IMR-90 (cell line): ENCODE data around the gene KIAA0513. TPM values are rescaled to one million over a fixed set of nuclear protein-coding genes. Genes with fewer than 3 reads are reported as not detected.

Experiments
- ATAC-seq: fragments of 200-7000 bp; cut with Tn5 transposase; 2 replicates; pipeline ENCODE4 v1.9.1; 2020; ENCODE audit warnings: low read depth, mild to moderate bottlenecking, moderate library complexity
- BruUV-seq: library from RNA; stranded (reverse); fragments of 400-500 nt; replicated peaks from 2 replicates; lab custom pipeline; 2021; lab: Mats Ljungman, UMichigan
- CTCF ChIA-PET: fragments of 300-600 bp; formaldehyde crosslinking; extraction: SDS; loops from one replicate; lab custom pipeline; 2021; ENCODE audit warnings: antibody characterized with exemption; lab: Yijun Ruan, JAX
- POLR2A ChIA-PET: fragments of 300-600 bp; sonication (Branson Sonifier 250); formaldehyde crosslinking; loops from one replicate; lab custom pipeline; 2022; ENCODE audit warnings: antibody characterized with exemption; ENCODE audit not compliant: unreplicated experiment; lab: Charles Lee
- DNase-seq: peaks from one replicate; pipeline ENCODE4 v3.0.0; 2013
- H2AFZ ChIP-seq: replicated peaks from 2 replicates; pipeline ENCODE3; 2013; ENCODE audit warnings: low read length, mild to moderate bottlenecking; ENCODE audit not compliant: poor library complexity
- H2AK5ac ChIP-seq: 2 replicates; pipeline ENCODE4 v1.6.1; 2013; ENCODE audit warnings: low read depth, low read length, inconsistent platforms
- H2AK9ac ChIP-seq: replicated peaks from 2 replicates; pipeline ENCODE3; 2013; ENCODE audit warnings: mild to moderate bottlenecking, low read depth, low read length, moderate library complexity; ENCODE audit not compliant: poor library complexity
- H2BK120ac ChIP-seq: 2 replicates; pipeline ENCODE4 v1.6.1; 2013; ENCODE audit warnings: low read depth, low read length, inconsistent platforms
- H2BK15ac ChIP-seq: 3 replicates; pipeline ENCODE4 v1.6.1; 2013; ENCODE audit warnings: low read depth, low read length, inconsistent platforms
- H2BK20ac ChIP-seq: 2 replicates; pipeline ENCODE4 v1.6.1; 2013; ENCODE audit warnings: low read depth, mild to moderate bottlenecking, inconsistent platforms, low read length, moderate library complexity
- H2BK5ac ChIP-seq: 2 replicates; pipeline ENCODE4 v1.6.1; 2013; ENCODE audit warnings: mild to moderate bottlenecking, low read depth, low read length, inconsistent platforms; ENCODE audit not compliant: poor library complexity, severe bottlenecking
- H3K14ac ChIP-seq: replicated peaks from 2 replicates; pipeline ENCODE4 v1.6.1; 2013; ENCODE audit warnings: low read depth, low read length, inconsistent platforms
- H3K18ac ChIP-seq: 2 replicates; pipeline ENCODE4 v1.6.1; 2013; ENCODE audit warnings: low read depth, low read length, control low read depth
- H3K23ac ChIP-seq: 2 replicates; pipeline ENCODE4 v1.6.1; 2013; ENCODE audit warnings: low read depth, low read length, inconsistent platforms
- H3K27ac ChIP-seq: 2 replicates; pipeline ENCODE4 v1.5.1; 2013; ENCODE audit warnings: mild to moderate bottlenecking, control low read depth, low read length; ENCODE audit not compliant: insufficient read depth
- H3K27me3 ChIP-seq: 2 replicates; pipeline ENCODE4 v1.6.1; 2013; ENCODE audit warnings: low read length; ENCODE audit not compliant: control insufficient read depth, insufficient read depth
- H3K36me3 ChIP-seq: 2 replicates; pipeline ENCODE4 v1.6.1; 2013; ENCODE audit warnings: low read length, mixed read lengths; ENCODE audit not compliant: control insufficient read depth, insufficient read depth
- H3K4ac ChIP-seq: 2 replicates; pipeline ENCODE4 v1.6.1; 2013; ENCODE audit warnings: low read depth, low read length, inconsistent platforms
- H3K4me1 ChIP-seq: 2 replicates; pipeline ENCODE4 v1.6.1; 2013; ENCODE audit warnings: low read length, mixed read lengths; ENCODE audit not compliant: control insufficient read depth, insufficient read depth
- H3K4me2 ChIP-seq: 2 replicates; pipeline ENCODE4 v1.6.1; 2013; ENCODE audit warnings: low read depth, mild to moderate bottlenecking, control low read depth, low read length, moderate library complexity
- H3K4me3 ChIP-seq: 2 replicates; pipeline ENCODE4 v1.5.1; 2013; ENCODE audit warnings: low read depth, mild to moderate bottlenecking, control low read depth, low read length, moderate library complexity; ENCODE audit not compliant: insufficient read depth
- H3K56ac ChIP-seq: 2 replicates; pipeline ENCODE4 v1.6.1; 2013; ENCODE audit warnings: low read length, inconsistent platforms; ENCODE audit not compliant: insufficient read depth; ENCODE audit errors: extremely low read depth
- H3K79me1 ChIP-seq, 2 experiments: 2 replicates each; pipeline ENCODE4 v1.6.1; 2013; ENCODE audit warnings: low read length in 2 of 2, inconsistent platforms in 1 of 2, low read depth in 1 of 2
- H3K9ac ChIP-seq: 2 replicates; pipeline ENCODE4 v1.6.1; 2013; ENCODE audit warnings: low read depth, low read length, control low read depth
- H3K9me1 ChIP-seq: 2 replicates; pipeline ENCODE4 v1.6.1; 2013; ENCODE audit warnings: low read length, inconsistent platforms; ENCODE audit not compliant: insufficient read depth
- H3K9me3 ChIP-seq: 2 replicates; pipeline ENCODE4 v1.6.1; 2013; ENCODE audit warnings: low read length; ENCODE audit not compliant: control insufficient read depth, insufficient read depth
- H4K20me1 ChIP-seq: 2 replicates; pipeline ENCODE4 v1.6.1; 2013; ENCODE audit warnings: low read length, inconsistent platforms; ENCODE audit not compliant: insufficient read depth
- H4K5ac ChIP-seq: 2 replicates; pipeline ENCODE4 v1.6.1; 2013; ENCODE audit warnings: mild to moderate bottlenecking, low read depth, low read length, control low read depth
- H4K8ac ChIP-seq, 2 experiments: 2 replicates each; pipeline ENCODE4 v1.6.1; 2013; ENCODE audit warnings: low read depth in 2 of 2, low read length in 2 of 2, control low read depth in 1 of 2, inconsistent platforms in 1 of 2
- H4K91ac ChIP-seq: 2 replicates; pipeline ENCODE4 v1.6.1; 2013; ENCODE audit warnings: low read depth, low read length, inconsistent platforms; ENCODE audit not compliant: insufficient read depth
- BHLHE40 ChIP-seq: fragments of 150-350 bp; IDR thresholded peaks from 2 replicates; pipeline ENCODE4 v1.6.1; 2016; ENCODE audit warnings: mild to moderate bottlenecking, low read depth, low read length
- CEBPB ChIP-seq: IDR thresholded peaks from 2 replicates; pipeline ENCODE4 v1.6.1; 2012; ENCODE audit warnings: low read depth, low read length, improper control_type of control experiment
- CHD1 ChIP-seq: IDR thresholded peaks from 2 replicates; pipeline ENCODE4 v1.6.1; 2012; ENCODE audit warnings: low read depth, low read length, improper control_type of control experiment
- FOS ChIP-seq: fragments of 150-350 bp; IDR thresholded peaks from 2 replicates; pipeline ENCODE4 v1.6.1; 2016; ENCODE audit warnings: low read depth, low read length
- MAFK ChIP-seq: IDR thresholded peaks from 2 replicates; pipeline ENCODE4 v1.6.1; 2012; ENCODE audit warnings: low read depth, low read length, improper control_type of control experiment
- MAZ ChIP-seq: IDR thresholded peaks from 2 replicates; pipeline ENCODE4 v1.6.1; 2012; ENCODE audit warnings: low read depth, mild to moderate bottlenecking, low read length, improper control_type of control experiment, moderate library complexity, borderline replicate concordance
- NFE2L2 ChIP-seq: fragments of 150-350 bp; IDR thresholded peaks from 2 replicates; pipeline ENCODE4 v1.6.1; 2016; ENCODE audit warnings: low read depth, mild to moderate bottlenecking, low read length
- POLR2A ChIP-seq: IDR thresholded peaks from 2 replicates; pipeline ENCODE4 v1.6.1; 2012; ENCODE audit warnings: mild to moderate bottlenecking, low read depth, low read length
- RAD21 ChIP-seq: IDR thresholded peaks from 2 replicates; pipeline ENCODE4 v1.6.1; 2012; ENCODE audit warnings: low read length, improper control_type of control experiment
- RCOR1 ChIP-seq: IDR thresholded peaks from 2 replicates; pipeline ENCODE4 v1.6.1; 2012; ENCODE audit warnings: mild to moderate bottlenecking, low read length, improper control_type of control experiment; ENCODE audit not compliant: insufficient replicate concordance
- RFX5 ChIP-seq: IDR thresholded peaks from 2 replicates; pipeline ENCODE4 v1.8.0; 2012; ENCODE audit warnings: low read depth, mild to moderate bottlenecking, low read length, moderate library complexity
- WGBS, 2 experiments: methylation state at CpG; one replicate each; pipeline versions ENCODE4 v1.1.5 to v1.1.7; 2013; ENCODE audit warnings: missing lambda C conversion rate in 2 of 2; ENCODE audit not compliant: insufficient read length in 1 of 2; ENCODE audit errors: extremely low coverage in 2 of 2; 5-methylcytosine and 5-hydroxymethylcytosine counted together
- dilution Hi-C: fragments of 300-500 bp; cut with HindIII; formaldehyde crosslinking; loops from one replicate; pipeline ENCODE4 v1.14.3; 2018; ENCODE audit warnings: low sequenced_read_pairs; ENCODE audit not compliant: unreplicated experiment
- in situ Hi-C: fragments of 300-500 bp; cut with MboI; formaldehyde crosslinking; loops from 3 replicates; pipeline ENCODE4 v1.14.3; 2019; ENCODE audit warnings: low sequenced_read_pairs, inconsistent platforms, mixed read lengths
- intact Hi-C: fragments of 100-400 bp; cut with micrococcal nuclease; formaldehyde crosslinking; loops from 2 replicates; pipeline ENCODE4 v1.10.0; 2022
- polyA plus RNA-seq, 3 experiments: library from polyadenylated mRNA; depleted of rRNA; stranded (reverse); fragments of >200 nt; gene quantifications; 2 replicates each; pipeline ENCODE4 v1.2.3, GENCODE V29; 2012; ENCODE audit warnings: low replicate concordance in 1 of 3
- total RNA-seq: library from RNA; depleted of rRNA; stranded (reverse); fragments of >200 nt; gene quantifications from 2 replicates; pipeline ENCODE4 v1.2.3, GENCODE V29; 2012
- TF ChIP-seq, protein P1 (sequence below): fragments of 150-350 bp; IDR thresholded peaks from 2 replicates; pipeline ENCODE4 v1.6.1; 2017; ENCODE audit warnings: mild to moderate bottlenecking, antibody characterized with exemption, low read length, low read depth
- TF ChIP-seq, protein P2 (sequence below): conservative IDR thresholded peaks from 2 replicates; pipeline ENCODE4 v1.5.1; 2012; ENCODE audit warnings: mild to moderate bottlenecking, low read depth, low read length, improper control_type of control experiment

The KIAA0513 gene
- total and polyA plus RNA-seq, 2 of the 4 experiments (the other 2 are of a cell fraction) = 9.5 TPM

DNA sequence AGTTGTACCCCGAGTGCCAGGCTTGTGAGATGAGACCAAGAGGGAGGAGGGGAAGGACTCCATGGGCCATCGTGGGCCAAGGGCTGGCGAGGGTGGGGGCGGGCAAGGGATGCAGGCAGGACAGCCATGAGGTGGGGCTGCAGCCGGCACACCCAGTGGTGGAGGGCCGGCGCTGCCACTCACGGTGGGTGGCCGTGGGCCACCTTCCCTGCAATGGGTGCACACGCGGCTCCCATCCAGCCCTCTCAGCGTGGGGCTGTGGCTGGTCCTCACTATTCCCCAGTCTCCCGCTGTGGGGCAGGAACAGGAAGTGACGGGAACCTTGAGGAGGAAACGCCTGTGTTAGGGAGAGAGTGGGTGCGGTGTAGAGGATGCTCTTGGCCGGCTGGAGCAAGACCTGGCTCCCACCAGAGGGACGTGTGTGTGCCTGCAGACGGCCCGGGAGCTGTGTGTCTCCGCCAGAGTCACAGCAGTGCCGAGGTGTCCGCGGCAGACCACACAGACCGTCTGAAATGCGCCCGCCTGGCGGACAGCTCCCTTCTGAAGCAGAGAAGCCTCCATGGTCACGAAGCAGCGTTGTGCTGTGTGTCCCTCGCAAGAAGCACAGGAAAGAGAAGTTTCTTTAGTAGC is 61.1 kb downstream of the KIAA0513 start:
- intact Hi-C loops (loop anchor here (10.0 kb wide), 1 partner anchor 334 kb away; no protein-coding TSS in a partner anchor), in situ Hi-C loops (no loop called here), dilution Hi-C loops (no loop called here)
- H2AK9ac ChIP-seq = no peak overlapping the region
- no peak overlapping the region for H3K4me3 ChIP-seq
- BruUV-seq = no TSS peak
- ChIA-PET CTCF (no interaction called here), POLR2A (no interaction called here)
- no peak overlapping the region for H3K4me2 ChIP-seq
- peaks cover 2% of the 10 kb centered on the region; the same call in 1 of the 2 replicates for H3K4me1 ChIP-seq
- ATAC-seq = no peak
- no peaks in the 10 kb centered on the region for H3K9me1 ChIP-seq
- no peak overlapping the region for H2AFZ ChIP-seq
- no peaks in the 10 kb centered on the region for H3K9me3 ChIP-seq
- no peak overlapping the region for H3K27ac ChIP-seq
- H4K8ac ChIP-seq = no peak overlapping the region
- H3K56ac ChIP-seq = no peak overlapping the region
- no peak overlapping the region for H2BK5ac ChIP-seq
- peaks cover 2% of the 10 kb centered on the region; the same call in 1 of the 2 replicates for H3K36me3 ChIP-seq
- H4K20me1 ChIP-seq = no peaks in the 10 kb centered on the region
- H2BK15ac ChIP-seq = no peak overlapping the region
- H3K4ac ChIP-seq = no peak overlapping the region
- no peak overlapping the region for H2BK20ac ChIP-seq
- no peak for DNase-seq
- H2AK5ac ChIP-seq = no peak overlapping the region
- no peak overlapping the region for H3K18ac ChIP-seq
- H3K79me1 ChIP-seq = no peaks in the 10 kb centered on the region
- no peak overlapping the region for H3K14ac ChIP-seq
- H3K9ac ChIP-seq = no peak overlapping the region
- no peak overlapping the region for H3K23ac ChIP-seq
- H4K91ac ChIP-seq = no peak overlapping the region
- 81% methylated on average over 21 of the region's 31 CpGs; no CpG with 5 or more reads in 1 of the 2 experiments for WGBS, 2 experiments
- TF ChIP-seq, protein P1, sequence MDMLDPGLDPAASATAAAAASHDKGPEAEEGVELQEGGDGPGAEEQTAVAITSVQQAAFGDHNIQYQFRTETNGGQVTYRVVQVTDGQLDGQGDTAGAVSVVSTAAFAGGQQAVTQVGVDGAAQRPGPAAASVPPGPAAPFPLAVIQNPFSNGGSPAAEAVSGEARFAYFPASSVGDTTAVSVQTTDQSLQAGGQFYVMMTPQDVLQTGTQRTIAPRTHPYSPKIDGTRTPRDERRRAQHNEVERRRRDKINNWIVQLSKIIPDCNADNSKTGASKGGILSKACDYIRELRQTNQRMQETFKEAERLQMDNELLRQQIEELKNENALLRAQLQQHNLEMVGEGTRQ = no peak
- TF ChIP-seq RCOR1 (no peak), BHLHE40 (no peak), RFX5 (no peak), CEBPB (no peak), RAD21 (no peak), CHD1 (no peak), NFE2L2 (no peak), FOS (no peak), MAFK (no peak), POLR2A (no peak), MAZ (no peak)
- TF ChIP-seq, protein P2, sequence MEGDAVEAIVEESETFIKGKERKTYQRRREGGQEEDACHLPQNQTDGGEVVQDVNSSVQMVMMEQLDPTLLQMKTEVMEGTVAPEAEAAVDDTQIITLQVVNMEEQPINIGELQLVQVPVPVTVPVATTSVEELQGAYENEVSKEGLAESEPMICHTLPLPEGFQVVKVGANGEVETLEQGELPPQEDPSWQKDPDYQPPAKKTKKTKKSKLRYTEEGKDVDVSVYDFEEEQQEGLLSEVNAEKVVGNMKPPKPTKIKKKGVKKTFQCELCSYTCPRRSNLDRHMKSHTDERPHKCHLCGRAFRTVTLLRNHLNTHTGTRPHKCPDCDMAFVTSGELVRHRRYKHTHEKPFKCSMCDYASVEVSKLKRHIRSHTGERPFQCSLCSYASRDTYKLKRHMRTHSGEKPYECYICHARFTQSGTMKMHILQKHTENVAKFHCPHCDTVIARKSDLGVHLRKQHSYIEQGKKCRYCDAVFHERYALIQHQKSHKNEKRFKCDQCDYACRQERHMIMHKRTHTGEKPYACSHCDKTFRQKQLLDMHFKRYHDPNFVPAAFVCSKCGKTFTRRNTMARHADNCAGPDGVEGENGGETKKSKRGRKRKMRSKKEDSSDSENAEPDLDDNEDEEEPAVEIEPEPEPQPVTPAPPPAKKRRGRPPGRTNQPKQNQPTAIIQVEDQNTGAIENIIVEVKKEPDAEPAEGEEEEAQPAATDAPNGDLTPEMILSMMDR = no peak
- H3K27me3 ChIP-seq = peaks cover 3% of the 10 kb centered on the region
- H4K5ac ChIP-seq = no peak overlapping the region
- H2BK120ac ChIP-seq = no peak overlapping the region
